IPS-11a (cell line): ENCODE results near the gene CUEDC2.
"Not testable (repeated sequence)": the region's sequence is repeated elsewhere in the genome, so short reads cannot be mapped to it uniquely, and the experiment has no call there.

Source experiments
- H3K4me3 ChIP-seq: one replicate; pipeline ENCODE4 v1.5.1; 2013; ENCODE audit warnings: low read depth, low read length, control low read depth

The CUEDC2 gene

GRCh38 chr10:102454662-102455487, 22.5 kb upstream of the CUEDC2 start:
- not testable (repeated sequence) for H3K4me3 ChIP-seq

GRCh38 chr10:102453502-102453901, 21.1 kb upstream of the CUEDC2 start:
- no peak overlapping the region for H3K4me3 ChIP-seq

GRCh38 chr10:102452672-102453340, 20.4 kb upstream of the CUEDC2 start:
- no peak overlapping the region for H3K4me3 ChIP-seq

- H3K4me3 ChIP-seq, result peak within 1 kb of the TSS; percentile 93
Measured at GRCh38 chr10:102451105-102451969, 19.0 kb upstream of the CUEDC2 start, which contains the start of gene C10orf95. C10orf95 (minus strand) TSS chr10:102451543; CDS start chr10:102451093, 450 bp downstream.

GRCh38 chr10:102450374-102451104, 18.2 kb upstream of the CUEDC2 start:
- peak overlapping the region; percentile 93 for H3K4me3 ChIP-seq

GRCh38 chr10:102450124-102450373, 17.7 kb upstream of the CUEDC2 start:
- H3K4me3 ChIP-seq, result peak overlapping the region; percentile 93

GRCh38 chr10:102449321-102450123, 17.1 kb upstream of the CUEDC2 start:
- peak overlapping the region; percentile 93 for H3K4me3 ChIP-seq

- H3K4me3 ChIP-seq, result no peak overlapping the region
Measured at GRCh38 chr10:102444851-102445250, 12.5 kb upstream of the CUEDC2 start.

GRCh38 chr10:102438374-102438773, 6.0 kb upstream of the CUEDC2 start:
- H3K4me3 ChIP-seq, result no peak overlapping the region

- no peak overlapping the region for H3K4me3 ChIP-seq
Measured at GRCh38 chr10:102437515-102437914, 5.1 kb upstream of the CUEDC2 start.

GRCh38 chr10:102436312-102436711, 3.9 kb upstream of the CUEDC2 start:
- H3K4me3 ChIP-seq, result no peak overlapping the region

- H3K4me3 ChIP-seq, result no peak overlapping the region
Measured at GRCh38 chr10:102435529-102436233, 3.3 kb upstream of the CUEDC2 start.

- no peak overlapping the region for H3K4me3 ChIP-seq
Measured at GRCh38 chr10:102435133-102435497, 2.7 kb upstream of the CUEDC2 start.

- H3K4me3 ChIP-seq, result peak overlapping the region; percentile 1
Measured at GRCh38 chr10:102434394-102435132, 2.2 kb upstream of the CUEDC2 start.

- H3K4me3 ChIP-seq, result no peak overlapping the region
Measured at GRCh38 chr10:102433619-102434046, 1.3 kb upstream of the CUEDC2 start.

- peak overlapping the region; percentile 78 for H3K4me3 ChIP-seq
Measured at GRCh38 chr10:102431452-102432124, 786 bp downstream of the CUEDC2 start.

- no peak overlapping the region for H3K4me3 ChIP-seq
Measured at GRCh38 chr10:102429468-102429867, 2.9 kb downstream of the CUEDC2 start.

GRCh38 chr10:102426803-102427287, 5.5 kb downstream of the CUEDC2 start:
- H3K4me3 ChIP-seq, result no peak overlapping the region
